Lung (tissue), 12 donors: ENCODE results near the gene GALR1. TPM values are rescaled to one million over a fixed set of nuclear protein-coding genes. Genes with fewer than 3 reads are reported as not detected.

Source experiments
- ATAC-seq: fragments of 200-7000 bp; cut with Tn5 transposase; one replicate; pipeline ENCODE4 v1.9.1; 2020; ENCODE audit warnings: moderate number of reproducible peaks; ENCODE audit not compliant: insufficient read depth, low FRiP score
- DNase-seq, 3 donors: peaks; one replicate each; pipeline ENCODE4 v3.0.0-alpha.2; 2013 to 2017
- H3K27ac ChIP-seq, 2 donors: one replicate each; pipeline ENCODE4 v1.5.1; 2013; ENCODE audit warnings: mild to moderate bottlenecking in 2 of 2, moderate library complexity in 2 of 2, control low read depth in 1 of 2, inconsistent platforms in 1 of 2, low read depth in 1 of 2, low read length in 1 of 2
- H3K27me3 ChIP-seq, 3 donors: one replicate each; pipeline ENCODE4 v1.5.1; 2013; ENCODE audit warnings: low read length in 2 of 3; ENCODE audit not compliant: control insufficient read depth in 3 of 3, insufficient read depth in 3 of 3
- H3K36me3 ChIP-seq, 4 donors: one replicate each; pipeline ENCODE4 v1.5.1; 2013; ENCODE audit warnings: low read length in 4 of 4, mild to moderate bottlenecking in 1 of 4, moderate library complexity in 1 of 4; ENCODE audit not compliant: control insufficient read depth in 4 of 4, insufficient read depth in 4 of 4
- H3K4me1 ChIP-seq, 5 donors: one replicate each; pipeline ENCODE4 v1.5.1; 2013; ENCODE audit warnings: low read length in 5 of 5, mild to moderate bottlenecking in 2 of 5, moderate library complexity in 1 of 5; ENCODE audit not compliant: control insufficient read depth in 5 of 5, insufficient read depth in 5 of 5
- H3K4me3 ChIP-seq: one replicate; pipeline ENCODE4 v1.5.1; 2013; ENCODE audit warnings: mild to moderate bottlenecking, control low read depth, moderate library complexity
- H3K9ac ChIP-seq, 2 donors: one replicate each; pipeline ENCODE4 v1.5.1; 2013; ENCODE audit warnings: low read length in 2 of 2, control low read depth in 1 of 2; ENCODE audit not compliant: insufficient read depth in 1 of 2
- H3K9me3 ChIP-seq, 4 donors: one replicate each; pipeline ENCODE4 v1.5.1; 2013; ENCODE audit warnings: low read length in 3 of 4, mild to moderate bottlenecking in 1 of 4, moderate library complexity in 1 of 4; ENCODE audit not compliant: control insufficient read depth in 4 of 4, insufficient read depth in 3 of 4
- CTCF ChIP-seq: IDR thresholded peaks from 2 replicates; pipeline ENCODE4 v1.5.1; 2012; ENCODE audit warnings: mild to moderate bottlenecking; ENCODE audit errors: control extremely low read depth, extremely low read depth
- WGBS, 2 donors: extraction: QIAGEN DNeasy Blood & Tissue Kit; methylation state at CpG; one replicate each; pipeline ENCODE4 v1.1.7; 2013; 5-methylcytosine and 5-hydroxymethylcytosine counted together
- polyA plus RNA-seq, 2 donors: library from polyadenylated mRNA; stranded (reverse); fragments of 200-250 nt; gene quantifications; one replicate each; pipeline ENCODE4 v1.2.1, GENCODE V29; 2013
- total RNA-seq, 2 donors: library from RNA; depleted of rRNA in 1 of 2; stranded (reverse); fragments of >200 nt in 1 of 2; gene quantifications; one replicate each; pipeline ENCODE4 v1.2.1, GENCODE V29; 2014 to 2021
- donor health status: control.
- donor health status: control.
- donor health status: Bipolar disorder and iron deficiency.
- donor health status: healthy.
- donor health status: DM: yes; HTN: yes; CAD: no.

Gene GALR1
- total and polyA plus RNA-seq, 4 donors: under 0.01 to 0.03 TPM; not detected in 2

- no peak overlapping the region for H3K9ac ChIP-seq
- H3K27ac ChIP-seq: no peak overlapping the region
- peak in 1 of 3 donors; percentile 16 for DNase-seq
- no peaks in the 10 kb centered on the region for H3K9me3 ChIP-seq
- no peaks in the 10 kb centered on the region for H3K36me3 ChIP-seq
- no peak for TF ChIP-seq CTCF
- H3K27me3 ChIP-seq: no peaks in the 10 kb centered on the region
- no peak for ATAC-seq
- H3K4me3 ChIP-seq: no peak overlapping the region
- H3K4me1 ChIP-seq: peaks cover 0 to 6% (median 0%) of the 10 kb centered on the region in 5 donors
- WGBS, 2 donors: 82 to 88% methylated on average over 12 of the region's 12 CpGs
Measured at GRCh38 chr18:77203071-77203470, 46.6 kb upstream of the GALR1 start.

- no peaks in the 10 kb centered on the region for H3K27me3 ChIP-seq
- no peak overlapping the region for H3K27ac ChIP-seq
- no peak for ATAC-seq
- H3K9me3 ChIP-seq: no peaks in the 10 kb centered on the region
- DNase-seq: no peak
- WGBS, 2 donors: 61 to 84% methylated on average over 4 of the region's 4 CpGs
- TF ChIP-seq CTCF: no peak
- H3K36me3 ChIP-seq: no peaks in the 10 kb centered on the region
- H3K9ac ChIP-seq: no peak overlapping the region
- H3K4me3 ChIP-seq: no peak overlapping the region
- H3K4me1 ChIP-seq: peaks cover 0 to 6% (median 0%) of the 10 kb centered on the region in 5 donors
Measured at GRCh38 chr18:77203851-77204250, 45.8 kb upstream of the GALR1 start.

GRCh38 chr18:77205769-77206168 lies 43.9 kb upstream of the GALR1 start:
- H3K27ac ChIP-seq: no peak overlapping the region
- ATAC-seq (no peak), DNase-seq (no peak)
- H3K36me3 ChIP-seq: no peaks in the 10 kb centered on the region
- no peak overlapping the region for H3K4me3 ChIP-seq
- no peaks in the 10 kb centered on the region for H3K27me3 ChIP-seq
- H3K4me1 ChIP-seq: peaks cover 0 to 7% (median 5%) of the 10 kb centered on the region in 5 donors
- no peak for TF ChIP-seq CTCF
- H3K9me3 ChIP-seq: no peaks in the 10 kb centered on the region
- 71 to 79% methylated on average over 6 of the region's 6 CpGs for WGBS, 2 donors
- H3K9ac ChIP-seq: no peak overlapping the region
